Renal pelvis (tissue), 12 donors: ENCODE measurements around the gene TRIM15. TPM values are rescaled to one million over a fixed set of nuclear protein-coding genes. Genes with fewer than 3 reads are reported as not detected.
A peak's percentile ranks its signal among the peaks of the same experiment; 100 is the strongest.
"Not testable (repeated sequence)": the region's sequence is repeated elsewhere in the genome, so short reads cannot be mapped to it uniquely, and the experiment has no call there.

ENCODE experiments used
- DNase-seq: peaks from one replicate; pipeline ENCODE4 v3.0.0-alpha.2; 2013
- long read RNA-seq, 16 experiments: transcript quantifications; one replicate each; lab custom pipeline, GENCODE V29; 2026
- polyA plus RNA-seq, 3 donors: library from polyadenylated mRNA; unstranded; fragments of 120-200 nt; gene quantifications; one replicate each; pipeline ENCODE4 v1.2.1, GENCODE V29; 2013; ENCODE audit not compliant: insufficient read length in 3 of 3

The TRIM15 gene
- polyA plus RNA-seq = under 1 TPM in 1 of 3 donors, not detected in 2; 0.53 TPM
- long read RNA-seq, donor 1 = 0 reads
- long read RNA-seq, donor 2 = 0 reads
- long read RNA-seq, donor 3 = 0 reads
- long read RNA-seq, donor 4, partial matches to known transcripts = 0 of 1 reads
- long read RNA-seq, donor 4, other reads (novel, unspliced or antisense) = 0 of 1 reads
- long read RNA-seq, donor 5 = 0 reads
- long read RNA-seq, donor 6 = 0 reads
- long read RNA-seq, donor 7 = 0 reads
- long read RNA-seq, donor 8 = 0 reads
- long read RNA-seq, donor 9 = 0 reads
- long read RNA-seq, donor 10 = 0 reads
- long read RNA-seq, donor 11 = 0 reads
- long read RNA-seq, donor 12 = 0 reads
- long read RNA-seq, donor 13 = 0 reads
- long read RNA-seq, donor 14 = 0 reads
- long read RNA-seq, donor 15, partial matches to known transcripts = 0 of 3 reads
- long read RNA-seq, donor 15, other reads (novel, unspliced or antisense) = 0 of 3 reads
- long read RNA-seq, donor 16 = 0 reads

DNA sequence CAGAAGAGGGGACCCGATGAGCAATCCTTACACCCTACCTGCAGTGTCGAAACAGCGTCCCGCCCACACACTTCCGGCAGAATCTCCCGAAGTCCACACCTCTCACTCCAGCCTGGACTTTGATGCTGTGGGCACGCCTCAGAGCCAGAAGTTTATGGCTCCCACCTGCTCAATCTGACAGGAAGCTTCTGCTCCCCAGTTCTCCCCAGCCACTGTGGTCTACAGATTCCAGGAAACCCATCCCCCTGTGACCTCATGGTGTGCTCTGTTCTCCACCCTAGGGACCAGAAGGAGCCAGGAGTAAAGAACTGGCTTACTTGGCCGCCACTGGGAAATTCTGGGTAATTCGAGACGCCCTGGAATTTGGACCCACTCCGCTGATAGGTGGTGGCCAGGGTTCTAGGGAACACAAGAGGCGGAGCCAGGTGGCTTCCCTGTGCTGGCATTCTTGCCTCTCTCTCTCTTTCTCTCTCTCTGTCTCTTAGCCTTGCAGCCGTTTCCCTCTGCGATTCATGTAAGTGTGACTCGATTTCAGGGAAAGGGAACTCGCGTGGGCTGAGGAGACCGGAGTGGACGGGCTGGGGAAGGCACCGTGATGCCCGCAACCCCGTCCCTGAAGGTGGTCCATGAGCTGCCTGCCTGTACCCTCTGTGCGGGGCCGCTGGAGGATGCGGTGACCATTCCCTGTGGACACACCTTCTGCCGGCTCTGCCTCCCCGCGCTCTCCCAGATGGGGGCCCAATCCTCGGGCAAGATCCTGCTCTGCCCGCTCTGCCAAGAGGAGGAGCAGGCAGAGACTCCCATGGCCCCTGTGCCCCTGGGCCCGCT lies at the start of gene TRIM15:
TRIM15 (plus strand) TSS at position 457 of the 828 bp plus-strand sequence; CDS start at position 596, 139 bp downstream.
- DNase-seq = no peak

DNA sequence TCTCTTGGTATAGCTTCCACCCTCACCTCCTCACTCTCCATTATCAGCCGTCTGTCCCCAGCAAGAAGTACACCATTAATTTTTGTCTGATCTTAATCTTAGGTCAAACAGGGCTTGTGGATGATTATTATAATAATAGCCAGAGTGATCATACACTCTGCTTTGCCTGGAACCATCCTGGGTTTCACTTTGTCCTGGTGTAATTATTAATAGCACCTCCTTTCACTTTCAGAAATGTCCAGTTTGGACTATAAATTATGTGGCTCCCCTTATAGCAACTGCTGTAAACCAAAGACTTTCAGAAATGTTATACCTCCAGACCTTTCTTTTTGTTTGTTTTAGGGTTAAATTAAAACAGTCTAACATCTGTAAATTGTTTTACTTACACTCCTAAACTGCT lies 49.5 kb upstream of the TRIM15 start:
- DNase-seq = no peak

DNA sequence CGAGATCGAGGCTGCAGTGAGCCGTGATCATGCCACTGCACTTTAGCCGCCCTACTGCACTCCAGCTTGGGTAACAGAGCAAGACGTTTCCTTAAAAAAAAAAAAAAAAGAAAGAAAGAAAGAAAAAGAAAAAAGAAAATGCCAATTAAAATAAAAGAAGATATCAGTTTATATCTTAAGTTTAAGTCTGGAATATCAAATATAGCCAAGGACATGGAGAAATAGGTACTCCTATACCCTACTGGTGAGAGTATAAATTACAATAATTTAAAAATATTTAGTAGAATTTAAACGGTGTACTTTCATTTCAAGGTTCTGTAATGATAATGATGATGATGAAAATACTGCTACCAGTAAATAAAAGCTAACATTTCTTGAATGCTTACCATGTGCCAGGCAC lies 46.6 kb upstream of the TRIM15 start:
- DNase-seq = no peak

DNA sequence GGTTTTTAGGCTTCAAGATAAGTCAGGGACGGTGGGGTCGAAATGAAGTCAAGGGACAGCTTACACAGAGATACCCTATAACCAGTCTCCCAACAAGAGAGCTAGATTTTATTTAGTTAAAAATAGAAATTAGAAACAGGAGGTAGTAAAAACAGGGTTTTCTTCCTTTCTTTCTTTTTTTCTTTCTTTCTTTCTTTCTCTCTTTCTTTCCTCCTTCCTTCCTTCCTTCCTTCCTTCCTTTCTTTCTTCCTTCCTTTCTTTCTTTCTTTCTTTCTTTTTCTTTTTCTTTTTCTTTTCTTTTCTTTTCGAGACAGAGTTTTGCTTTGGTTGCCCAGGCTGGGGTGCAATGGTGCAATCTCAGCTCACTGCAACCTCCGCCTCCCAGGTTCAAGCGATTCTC lies 44.7 kb upstream of the TRIM15 start:
- not testable (repeated sequence) for DNase-seq

DNA sequence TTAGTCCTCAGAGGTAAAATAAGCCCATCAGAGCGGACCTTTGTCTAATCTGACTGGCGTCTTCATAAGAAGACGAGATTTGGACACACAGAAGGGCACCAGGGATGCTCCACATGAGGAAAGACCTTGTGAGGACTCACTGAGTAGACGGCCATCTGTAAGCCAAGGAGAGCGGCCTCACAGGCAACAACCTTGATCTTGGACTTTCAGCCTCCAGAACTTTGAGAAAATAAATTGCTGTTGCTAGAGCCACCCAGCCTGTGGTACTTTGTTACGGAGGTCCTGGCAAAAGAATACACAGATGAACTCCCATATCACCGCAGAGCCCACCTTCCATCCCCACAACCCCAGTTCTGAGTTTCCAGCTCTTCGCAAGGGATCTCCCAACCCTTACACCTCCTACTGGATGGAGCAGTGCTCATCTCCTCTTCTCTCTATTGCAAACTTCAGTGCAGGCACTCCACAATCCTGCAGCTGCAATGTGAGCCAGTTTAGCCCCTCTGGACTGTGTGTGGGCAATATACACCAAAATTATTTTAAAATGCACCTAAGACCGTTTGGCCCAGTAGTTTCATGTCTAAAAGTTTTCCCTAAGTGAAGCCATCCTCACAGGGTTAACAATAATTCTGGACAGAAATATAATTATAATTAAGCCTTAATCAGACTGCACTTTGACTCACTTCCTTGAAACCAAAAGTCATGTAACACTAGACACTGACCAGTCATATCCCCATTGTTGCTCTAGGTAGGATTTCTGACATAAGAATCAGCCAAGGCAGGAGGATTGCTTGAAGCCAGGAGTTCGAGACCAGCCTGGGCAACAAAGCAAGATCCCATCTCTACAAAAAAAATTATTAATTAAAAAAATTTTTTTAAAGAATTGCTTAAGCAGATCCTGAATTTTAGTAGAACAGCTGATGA lies 41.6 kb upstream of the TRIM15 start:
- no peak for DNase-seq

DNA sequence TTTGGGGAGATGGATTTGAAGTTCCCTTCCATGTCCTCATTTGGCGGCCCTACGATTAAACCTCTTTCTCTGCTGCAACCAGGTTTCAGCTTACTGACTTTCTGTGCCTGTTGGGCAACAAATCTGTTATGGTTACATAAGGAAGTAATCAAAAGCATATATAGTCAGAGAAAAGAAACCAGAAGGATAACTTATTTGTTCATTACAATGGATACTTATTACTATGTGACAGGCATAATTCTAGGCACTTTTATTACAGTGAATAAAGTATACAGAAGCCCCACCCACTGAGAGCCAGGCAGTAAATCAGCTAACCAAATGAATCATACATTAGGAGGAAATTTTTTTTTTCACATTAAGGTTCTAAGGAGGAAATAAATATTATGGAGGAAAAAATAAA lies 40.8 kb upstream of the TRIM15 start:
- no peak for DNase-seq

DNA sequence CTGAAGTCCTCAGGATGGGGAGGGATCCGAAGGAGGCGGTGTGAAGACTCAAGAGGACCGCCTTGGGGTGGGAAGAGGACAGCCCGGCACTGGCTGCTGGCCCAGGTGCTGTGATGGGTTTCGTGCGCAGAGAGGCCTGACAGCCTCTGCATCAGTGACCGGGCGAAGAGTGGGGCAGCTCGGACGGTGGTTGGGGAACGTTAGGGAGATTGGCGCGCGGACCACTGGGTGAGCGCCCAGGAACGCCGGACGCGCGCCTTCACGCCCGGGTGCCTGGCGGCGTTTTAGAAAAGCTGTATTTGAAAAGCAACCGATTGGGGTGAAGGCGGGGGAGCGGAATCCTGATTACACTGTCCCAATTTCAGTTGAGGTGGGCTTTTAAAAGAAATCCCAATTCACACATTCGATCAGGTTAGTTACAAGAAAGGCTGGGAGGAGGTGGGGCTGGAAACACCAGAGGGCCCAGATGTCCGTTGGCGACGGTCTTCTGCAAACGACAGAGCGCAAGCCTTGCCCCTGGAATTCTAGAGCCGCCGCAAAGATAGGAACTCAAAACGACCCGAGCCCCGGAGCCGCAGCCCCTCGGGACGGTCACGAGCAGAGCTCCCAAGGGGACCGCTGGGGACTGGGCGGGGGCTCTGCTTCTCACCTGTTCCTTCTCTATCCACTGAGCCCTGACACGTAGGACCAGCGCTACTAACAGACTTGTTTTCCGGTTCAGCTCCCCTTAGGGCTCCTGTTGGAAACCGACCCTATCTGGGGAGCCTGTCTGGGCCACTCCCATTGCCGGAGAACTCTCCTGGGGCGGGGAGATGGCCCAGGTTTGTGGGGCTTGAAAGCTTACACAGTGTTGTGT lies 35.9 kb upstream of the TRIM15 start:
- peak; percentile 8 for DNase-seq

DNA sequence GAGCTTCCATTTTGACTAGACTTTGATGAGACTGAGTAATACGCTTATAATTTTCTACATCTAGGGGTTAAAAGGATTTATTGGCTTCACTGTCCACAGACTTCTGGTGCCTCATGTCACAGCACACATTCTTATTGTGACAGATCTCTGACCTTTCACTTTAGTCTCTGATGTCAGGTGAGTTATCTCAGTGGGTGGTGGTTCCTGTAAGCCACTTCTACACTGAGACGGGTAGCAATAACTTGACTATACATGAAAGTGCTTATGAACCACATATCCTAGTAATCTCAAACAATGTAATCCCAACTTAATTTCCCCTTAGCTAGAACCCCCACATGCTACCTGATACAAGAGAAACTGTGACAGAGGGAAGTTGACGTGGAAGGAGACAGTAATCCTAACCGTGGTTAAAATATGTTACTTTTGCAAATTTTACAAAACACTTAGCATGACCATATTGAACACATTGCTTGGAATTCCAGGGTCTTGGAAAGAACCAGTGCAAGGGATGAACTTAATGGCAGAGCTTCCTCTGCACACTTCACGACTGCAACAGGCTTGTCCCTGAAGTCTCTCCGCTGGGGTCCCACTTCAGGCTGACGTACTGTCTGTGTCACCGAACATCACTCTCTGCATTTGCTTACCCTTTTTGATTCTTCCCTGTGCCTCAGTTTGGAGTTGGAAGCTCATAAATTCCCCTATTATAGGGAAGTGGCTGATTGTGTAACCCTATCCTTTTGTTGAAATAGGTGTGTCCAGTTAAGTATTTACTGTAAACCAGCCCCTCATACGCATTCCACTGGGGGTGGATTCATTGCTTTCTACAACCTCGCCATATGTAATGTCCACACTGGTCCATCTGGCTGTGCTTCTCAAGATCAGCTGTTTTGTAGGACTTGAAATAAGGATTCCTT lies 33.8 kb upstream of the TRIM15 start:
- no peak for DNase-seq

DNA sequence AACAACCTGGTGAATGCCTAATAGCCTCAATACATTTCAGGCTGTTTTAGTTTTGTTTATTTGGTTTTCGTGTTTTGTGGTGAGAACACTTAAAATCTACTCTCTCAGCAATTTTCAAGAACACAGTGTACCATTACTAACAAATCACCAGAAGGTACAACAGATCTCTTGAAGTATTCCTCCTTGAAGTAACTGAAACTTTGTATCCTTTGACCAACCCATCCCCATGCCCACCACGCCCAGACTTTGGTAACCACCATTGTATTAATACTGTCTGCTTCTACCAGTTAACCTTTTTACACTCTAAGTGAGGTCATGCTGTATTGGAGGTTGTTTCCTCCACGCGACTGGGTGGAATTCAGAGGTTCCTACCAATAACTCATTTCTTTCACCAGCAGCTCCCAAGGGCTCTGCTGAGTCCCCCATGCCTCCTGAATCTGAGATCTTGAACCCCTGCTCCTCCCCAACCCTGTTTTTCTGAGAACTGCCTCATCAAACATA lies 33.1 kb upstream of the TRIM15 start:
- no peak for DNase-seq

DNA sequence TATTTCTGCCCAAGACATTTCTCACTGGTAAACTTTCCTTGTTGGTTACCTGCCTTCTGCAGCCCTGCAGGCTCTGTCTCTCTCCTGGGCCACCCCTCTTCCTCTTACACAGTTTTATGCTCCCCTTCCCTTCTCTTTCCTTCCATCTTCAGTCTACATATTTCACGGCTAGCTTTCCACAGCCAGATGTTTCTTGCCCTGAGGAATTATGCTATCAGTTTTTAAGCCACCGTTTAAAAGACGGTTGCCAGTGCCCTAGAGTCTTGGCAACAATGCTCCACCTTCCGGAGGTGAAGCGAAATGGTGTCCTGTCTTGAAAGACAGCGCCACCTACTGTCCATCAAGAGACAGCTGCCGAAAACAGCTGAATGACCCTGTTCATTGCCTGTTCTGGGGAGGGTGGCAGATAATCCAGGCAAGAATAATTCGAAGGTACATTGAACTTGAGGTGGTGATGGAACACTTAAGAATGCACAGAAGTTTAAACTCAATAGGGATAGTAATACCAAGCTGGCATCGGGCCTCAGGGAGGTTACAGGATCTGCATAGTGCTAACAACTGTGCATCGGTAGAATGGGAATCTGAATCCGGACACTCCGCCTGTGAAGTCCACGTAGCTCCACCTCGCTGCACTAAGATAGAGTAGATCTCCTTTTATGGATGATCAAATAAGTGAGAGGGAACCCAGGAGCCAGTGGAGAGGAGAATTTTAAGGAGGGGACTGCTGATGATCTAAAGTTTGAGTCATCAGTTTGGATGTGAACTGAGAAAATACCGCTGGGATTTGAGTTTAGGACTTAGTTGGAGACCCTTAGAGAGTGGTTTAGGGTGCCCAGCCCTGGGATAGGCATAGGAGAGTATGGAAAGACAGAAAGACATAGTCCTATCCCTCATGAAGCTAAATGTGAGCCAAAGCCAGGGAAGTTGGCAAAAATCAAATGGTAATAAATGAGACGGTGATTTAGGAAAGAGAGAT lies 32.2 kb upstream of the TRIM15 start:
- DNase-seq = peak; percentile 82

DNA sequence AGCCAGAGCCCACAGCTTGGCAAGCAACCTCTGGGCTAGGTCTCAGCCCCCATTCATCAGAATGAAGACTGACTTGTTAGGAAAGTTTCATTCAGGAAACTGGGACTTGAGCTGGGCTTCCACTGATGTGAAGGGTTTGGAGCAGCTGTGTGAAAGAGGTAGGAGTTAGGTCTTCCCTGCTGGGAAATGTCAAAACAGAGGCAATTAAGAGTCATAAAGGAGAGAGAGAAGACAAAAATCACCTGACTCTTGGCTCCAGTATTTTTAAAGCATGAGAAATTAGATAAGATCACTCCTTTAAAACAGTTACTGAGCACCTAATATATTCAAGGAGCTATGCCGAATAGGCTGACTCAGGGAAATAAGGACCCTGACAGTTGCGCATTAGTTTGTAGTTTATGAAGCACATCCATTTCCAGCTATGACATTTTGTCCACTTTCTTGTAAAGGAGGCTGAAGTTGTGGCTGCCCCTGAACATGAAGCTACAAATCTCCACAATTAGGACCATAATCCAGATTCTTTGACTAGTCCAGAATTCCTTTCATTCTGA lies 31.3 kb upstream of the TRIM15 start:
- DNase-seq = no peak

DNA sequence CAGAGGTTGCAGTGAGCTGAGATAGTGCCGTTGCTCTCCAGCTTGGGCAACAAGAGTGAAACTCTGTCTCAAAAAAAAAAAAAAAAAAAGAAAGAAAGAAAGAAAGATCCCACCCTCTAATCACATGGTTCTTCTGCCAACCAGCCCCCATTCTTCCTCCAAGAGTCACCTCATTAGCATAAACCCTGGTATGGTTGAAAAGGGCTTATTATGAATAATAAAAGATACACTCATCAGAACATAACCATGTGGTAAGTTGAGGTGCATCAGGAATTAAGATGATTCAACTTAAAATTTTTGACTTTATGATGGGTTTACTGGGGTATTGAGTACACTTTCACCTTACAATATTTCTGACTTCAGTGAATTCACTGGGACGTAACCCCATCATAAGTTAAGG lies 28.2 kb upstream of the TRIM15 start:
- no peak for DNase-seq

DNA sequence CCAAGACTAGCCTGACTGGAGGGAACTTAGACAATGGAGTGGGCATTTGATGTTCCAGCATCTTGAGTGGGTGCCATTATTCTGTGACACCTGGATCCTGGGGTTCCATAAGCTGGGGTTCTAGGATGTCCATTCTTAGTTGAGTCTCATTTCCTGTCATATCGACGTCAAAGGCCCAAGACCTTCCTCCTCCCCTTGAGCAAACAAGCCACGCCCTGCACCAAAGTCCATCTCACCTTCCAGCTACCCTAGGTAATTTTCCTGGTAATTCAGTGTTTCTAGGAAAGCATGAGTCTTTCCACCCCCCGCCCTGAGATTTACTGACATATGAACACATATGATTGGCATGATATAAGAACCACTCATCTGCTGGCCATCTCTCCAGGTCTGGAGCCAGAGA lies 27.6 kb upstream of the TRIM15 start, which contains the start of gene TRIM40:
TRIM40 (plus strand) TSS at position 384 of the 400 bp plus-strand sequence. CDS start 897 bp downstream, outside the sequence.
- DNase-seq = no peak

DNA sequence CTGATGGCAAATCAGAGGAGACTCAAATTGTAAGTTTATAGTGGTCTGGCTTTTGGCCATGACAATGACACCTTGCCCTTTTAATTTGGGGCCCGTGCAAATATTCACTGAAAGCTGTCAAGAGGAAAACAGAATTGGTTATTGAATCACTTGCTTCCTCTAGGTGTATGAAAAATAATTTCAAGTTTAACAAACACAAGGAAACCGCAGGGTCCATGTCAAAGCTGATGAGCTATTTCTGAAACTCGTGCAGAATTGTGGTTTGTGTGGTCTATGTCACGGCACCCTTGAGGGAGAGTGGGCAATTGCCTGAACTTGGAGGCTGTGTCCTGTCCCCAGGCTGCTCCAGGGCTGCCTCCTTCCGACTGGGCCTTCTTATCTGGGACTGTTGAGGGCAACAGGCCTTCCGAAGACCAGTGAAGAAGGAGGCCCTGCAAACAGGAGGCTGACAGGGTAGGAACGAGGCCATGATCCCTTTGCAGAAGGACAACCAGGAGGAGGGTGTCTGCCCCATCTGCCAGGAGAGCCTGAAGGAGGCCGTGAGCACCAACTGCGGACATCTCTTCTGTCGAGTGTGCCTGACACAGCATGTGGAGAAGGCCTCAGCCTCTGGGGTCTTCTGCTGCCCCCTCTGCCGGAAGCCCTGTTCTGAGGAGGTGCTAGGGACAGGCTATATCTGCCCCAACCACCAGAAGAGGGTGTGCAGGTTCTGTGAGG lies 26.6 kb upstream of the TRIM15 start:
- DNase-seq = no peak

DNA sequence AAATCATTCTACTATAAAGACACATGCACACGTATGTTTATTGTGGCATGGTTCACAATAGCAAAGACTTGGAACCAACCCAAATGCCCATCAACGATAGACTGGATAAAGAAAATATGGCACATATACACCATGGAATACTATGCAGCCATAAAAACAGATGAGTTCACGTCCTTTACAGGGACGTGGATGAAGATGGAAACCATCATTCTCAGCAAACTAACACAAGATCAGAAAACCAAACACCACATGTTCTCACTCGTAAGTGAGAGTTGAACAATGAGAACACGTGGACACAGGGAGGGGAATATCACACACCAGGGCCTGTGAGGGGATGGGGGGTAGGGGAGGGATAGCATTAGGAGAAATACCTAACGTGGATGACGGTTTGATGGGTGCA lies 23.1 kb upstream of the TRIM15 start:
- not testable (repeated sequence) for DNase-seq

DNA sequence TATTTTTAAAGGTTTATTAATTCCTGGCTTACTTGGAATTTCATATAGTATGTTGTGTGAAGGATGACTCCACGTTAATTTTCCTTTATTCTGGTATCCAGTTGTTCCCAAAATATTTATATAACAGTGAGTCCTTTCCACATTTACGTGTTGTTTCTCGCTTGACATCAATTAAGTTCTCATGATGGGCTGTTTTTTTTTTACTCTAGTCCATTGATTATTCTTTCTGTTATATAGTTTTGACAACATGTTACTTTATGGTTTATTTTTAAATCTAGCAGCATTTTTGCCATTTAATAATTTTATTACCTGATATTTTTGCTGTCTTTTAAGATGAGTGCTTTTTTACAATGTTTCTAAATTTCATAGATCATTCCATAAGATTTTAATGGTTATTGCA lies 20.7 kb upstream of the TRIM15 start:
- no peak for DNase-seq

DNA sequence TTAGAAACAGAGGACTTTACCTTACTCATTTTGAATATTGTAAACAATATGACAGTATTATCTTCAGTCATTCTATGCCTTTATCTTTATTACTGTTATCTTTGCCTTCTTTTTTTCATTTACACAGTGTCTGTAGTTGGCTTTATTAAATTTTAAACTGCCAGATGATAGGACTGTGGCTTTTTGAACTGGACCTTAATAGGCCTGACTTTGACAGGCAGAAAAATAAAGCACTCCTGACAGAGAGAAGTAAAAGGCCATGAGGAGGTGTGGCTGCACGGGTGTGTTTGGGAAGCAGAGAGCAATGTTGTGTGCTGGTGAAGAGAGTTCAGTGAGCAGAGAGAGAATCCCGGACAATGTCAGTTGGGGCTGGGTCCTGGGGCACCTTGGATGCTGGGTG lies 19.6 kb upstream of the TRIM15 start:
- DNase-seq = no peak
